ENCODE measurements around the gene RAD9A. TPM values are rescaled to one million over a fixed set of nuclear protein-coding genes. Genes with fewer than 3 reads are reported as not detected.

Gene RAD9A
- total RNA-seq, 1 experiment from 2014 or later: 20.9 TPM

- H4K5ac ChIP-seq (ENCODE audit: insufficient read length, low read depth, low read length): no peak overlapping the region
- no peak overlapping the region for H3K9ac ChIP-seq (ENCODE audit: extremely low read depth, insufficient read length, low read length)
- no peaks in the 10 kb centered on the region; the same call in 1 of the 2 replicates for H3K79me2 ChIP-seq (ENCODE audit: insufficient read depth, low read length)
- no peaks in the 10 kb centered on the region for H3K27me3 ChIP-seq (ENCODE audit: insufficient read depth, low read length)
- no peak overlapping the region for H3K14ac ChIP-seq (ENCODE audit: insufficient read depth, low read length)
- peaks cover 4% of the 10 kb centered on the region for H3K23me2 ChIP-seq (ENCODE audit: insufficient read length, low read depth, low read length, poor library complexity, severe bottlenecking)
- no peaks in the 10 kb centered on the region for H3K9me3 Mint-ChIP-seq
- no peak overlapping the region for H2BK15ac ChIP-seq (ENCODE audit: low read depth, low read length)
- H3K4me1 Mint-ChIP-seq: peaks cover 5 to 9% of the 10 kb centered on the region in 2 experiments
- no peak for DNase-seq
- WGBS (ENCODE audit: extremely low coverage, insufficient read length, low lambda C conversion rate): no CpG with 5 or more reads among the region's 11 CpGs
- H3K4ac ChIP-seq (ENCODE audit: low read depth, low read length): no peak overlapping the region
- H2BK120ac ChIP-seq (ENCODE audit: low read depth, low read length, poor library complexity, severe bottlenecking): no peak overlapping the region
- no peak overlapping the region for H3T11ph ChIP-seq (ENCODE audit: low read length)
- no peak overlapping the region for H2AK5ac ChIP-seq (ENCODE audit: insufficient read length, low read length)
- no peak overlapping the region for H3K23ac ChIP-seq (ENCODE audit: insufficient read length, low read depth, low read length)
- H3K27me3 Mint-ChIP-seq (ENCODE audit: low read depth): no peaks in the 10 kb centered on the region; the same call in 1 of the 2 replicates
- H3K36me3 Mint-ChIP-seq (ENCODE audit: insufficient read depth in 1 of 3, low read depth in 3 of 3): peaks cover 9 to 32% (median 23%) of the 10 kb centered on the region in 3 experiments; a peak in 6 of 7 replicates
- no peak overlapping the region for H3K27ac ChIP-seq (ENCODE audit: insufficient read length, low read depth, low read length)
- no peaks in the 10 kb centered on the region for H3K79me1 ChIP-seq (ENCODE audit: insufficient read depth, low read depth, low read length, poor library complexity, severe bottlenecking)
- H3K18ac ChIP-seq (ENCODE audit: insufficient read length, low read depth, low read length): no peak overlapping the region
- H3K4me1 ChIP-seq (ENCODE audit: insufficient read depth, low read length): no peaks in the 10 kb centered on the region
- no peak overlapping the region for H2BK20ac ChIP-seq (ENCODE audit: low read depth, low read length, poor library complexity, severe bottlenecking)
- no peak overlapping the region for H2BK12ac ChIP-seq (ENCODE audit: insufficient read length, low read depth, low read length)
- no peak overlapping the region for H2AFZ ChIP-seq (ENCODE audit: low read length)
- H2BK5ac ChIP-seq (ENCODE audit: insufficient read length, low read length): no peak overlapping the region
- no peak overlapping the region for H3K56ac ChIP-seq (ENCODE audit: insufficient read length, low read depth, low read length)
- H4K8ac ChIP-seq (replicated peaks; ENCODE audit: insufficient read length, low read depth, low read length): no peak overlapping the region
- H3K4me2 ChIP-seq (ENCODE audit: insufficient read depth, insufficient read length, low read length): no peak overlapping the region
- TF ChIP-seq CTCF (conservative IDR thresholded peaks at IDR 0.05): no peak
- H3K9me3 ChIP-seq (ENCODE audit: control insufficient read depth, low read depth, low read length): no peaks in the 10 kb centered on the region
- peak overlapping the region; percentile 87 to 92 for H3K4me3 Mint-ChIP-seq
- H3K27ac Mint-ChIP-seq: no peak overlapping the region
- no peaks in the 10 kb centered on the region for H4K20me1 ChIP-seq (ENCODE audit: control insufficient read depth, insufficient read depth, insufficient read length)
- no peak overlapping the region for H4K91ac ChIP-seq (ENCODE audit: insufficient read length, low read depth, low read length)
Measured at GRCh38 chr11:67429722-67430121, 37.9 kb downstream of the RAD9A start.

Measured in H9 (cell line).